AG08396 (cell line): Measurements from ENCODE around the gene COMMD3.
A peak's percentile ranks its signal among the peaks of the same experiment; 100 is the strongest.
"Not testable (repeated sequence)": the region's sequence is repeated elsewhere in the genome, so short reads cannot be mapped to it uniquely, and the experiment has no call there.

ENCODE experiments used
- DNase-seq: peaks from one replicate; pipeline ENCODE4 v3.0.0; 2012; ENCODE audit warnings: low spot score, mixed read lengths

Gene COMMD3

DNA sequence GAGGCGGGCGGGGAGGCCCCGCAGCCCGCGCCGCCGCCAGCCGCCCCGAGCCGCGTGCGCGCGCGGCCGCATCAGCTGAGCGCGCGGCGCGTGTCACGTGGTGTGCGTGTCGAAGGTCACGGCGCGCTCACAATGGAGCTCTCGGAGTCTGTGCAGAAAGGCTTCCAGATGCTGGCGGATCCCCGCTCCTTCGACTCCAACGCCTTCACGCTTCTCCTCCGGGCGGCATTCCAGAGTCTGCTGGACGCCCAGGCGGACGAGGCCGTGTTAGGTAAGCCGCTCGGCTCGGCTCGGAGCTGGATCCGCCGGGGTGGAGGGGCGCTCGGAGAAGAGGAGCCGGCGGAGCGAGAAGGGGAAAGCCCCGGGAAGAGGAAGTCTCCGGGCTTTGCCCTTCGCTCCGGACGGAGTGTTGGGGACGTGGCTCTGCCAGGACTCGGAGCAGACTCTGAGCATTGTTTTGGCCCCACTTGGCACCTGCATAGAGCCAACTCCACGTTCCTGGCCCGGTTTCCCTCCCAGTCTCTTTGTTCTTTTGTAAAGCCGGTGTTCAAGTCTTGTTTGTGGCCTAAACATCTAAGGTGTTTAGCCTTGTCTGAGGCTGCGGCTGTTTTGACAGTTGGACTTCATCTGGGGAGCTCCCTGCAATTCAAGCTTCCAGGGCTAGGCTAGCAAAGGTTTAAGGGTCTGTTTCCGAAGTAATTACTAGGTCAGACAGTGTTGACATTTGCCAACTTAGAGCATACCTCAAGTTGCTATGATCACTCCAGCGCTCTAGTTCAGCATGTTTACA lies at the start of gene COMMD3:
Gene COMMD3, plus strand, starts transcription at position 103 of the 790 bp plus-strand sequence. Its CDS starts 30 bp downstream, at position 133.
- DNase-seq = peak; percentile 89

DNA sequence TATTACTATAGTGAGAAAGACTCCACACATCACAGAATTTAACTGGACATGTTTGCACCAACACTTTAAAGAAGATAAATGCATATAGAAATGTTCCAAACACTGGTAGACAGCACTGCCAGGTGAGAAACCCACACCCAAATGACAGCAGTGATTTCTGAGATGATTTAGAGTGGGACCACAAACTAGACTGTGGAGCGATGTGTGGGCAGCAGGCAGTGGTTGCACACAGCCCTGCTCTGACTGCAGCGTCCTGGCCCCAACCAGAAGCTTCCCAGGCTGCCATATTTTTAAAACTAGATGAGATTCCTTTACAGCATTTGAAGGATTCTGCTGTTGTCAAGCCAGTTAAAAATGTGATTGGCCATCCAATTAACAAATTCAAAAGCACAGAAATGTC lies 47.7 kb upstream of the COMMD3 start:
- no peak for DNase-seq

DNA sequence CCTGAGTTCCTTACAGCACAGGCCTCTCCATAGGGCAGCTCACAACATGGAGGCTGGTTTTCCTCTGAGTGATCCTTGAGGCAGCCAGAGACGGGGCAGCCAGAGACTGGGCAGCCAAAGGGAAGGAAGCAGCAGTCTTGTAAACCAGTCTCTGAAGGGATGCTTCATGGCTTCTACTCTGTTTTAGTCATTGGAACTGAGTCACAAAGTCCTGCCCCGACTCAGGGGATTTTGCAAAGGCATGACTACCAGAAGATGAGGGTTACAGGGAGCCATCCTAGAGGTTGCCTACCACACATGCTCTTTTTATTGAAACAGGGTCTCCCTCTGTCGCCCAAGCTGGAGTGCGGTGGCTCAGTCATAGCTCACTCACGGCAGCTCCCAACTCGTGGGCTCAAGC lies 44.4 kb upstream of the COMMD3 start:
- DNase-seq = no peak

DNA sequence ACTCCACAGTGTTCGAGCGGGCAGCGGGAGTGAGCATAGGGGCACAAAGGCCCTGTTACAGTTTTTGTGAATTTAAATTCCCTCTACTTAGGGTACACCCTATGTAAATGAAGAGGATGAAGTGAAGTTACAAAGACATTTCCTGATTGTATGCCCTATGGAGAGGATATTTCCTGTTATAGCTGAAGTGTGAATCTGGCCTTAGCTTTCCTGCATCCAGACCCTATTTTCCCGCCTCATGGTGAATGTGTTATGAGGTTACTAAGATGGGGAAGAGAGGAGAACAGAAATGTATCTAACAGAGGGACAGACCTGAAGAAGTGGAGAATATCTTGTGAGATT lies 37.8 kb upstream of the COMMD3 start:
- no peak for DNase-seq

DNA sequence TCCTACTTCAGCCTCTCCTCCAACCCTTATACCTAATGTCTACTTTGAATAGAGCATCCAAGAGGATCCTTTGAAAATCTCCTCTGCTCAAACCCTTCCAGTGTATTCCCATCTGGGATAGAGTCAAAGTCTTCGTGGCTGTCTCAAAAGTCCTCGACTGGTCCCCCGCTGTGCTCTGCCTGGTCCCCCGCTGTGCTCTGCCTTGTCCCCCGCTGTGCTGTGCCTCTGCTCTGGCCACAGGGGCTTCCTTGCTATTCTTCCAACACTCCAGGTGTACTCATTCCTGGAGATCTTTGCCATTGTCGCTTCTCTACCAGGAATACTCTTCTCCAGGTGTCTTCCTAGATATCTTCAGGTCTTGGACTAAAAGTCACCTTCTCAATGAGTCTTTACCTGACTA lies 36.1 kb upstream of the COMMD3 start:
- no peak for DNase-seq

DNA sequence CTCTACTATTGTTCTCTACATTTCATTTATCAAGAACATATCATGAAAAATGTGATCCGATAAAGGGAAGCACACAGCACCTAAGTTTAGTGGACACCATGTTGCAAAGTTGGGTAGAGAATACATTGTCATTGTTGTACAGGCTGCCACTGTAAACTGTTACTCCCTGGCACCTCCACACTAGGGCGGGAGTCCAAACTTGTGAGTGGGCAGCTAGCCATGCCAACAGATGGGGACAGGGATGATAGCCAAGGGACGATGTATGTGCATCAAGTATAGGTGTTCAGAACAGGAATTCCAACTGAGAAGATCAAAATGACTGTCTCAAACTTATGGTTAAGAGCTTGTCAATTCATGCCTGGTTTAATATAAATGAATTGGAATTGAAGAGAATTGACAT lies 31.1 kb upstream of the COMMD3 start:
- no peak for DNase-seq

DNA sequence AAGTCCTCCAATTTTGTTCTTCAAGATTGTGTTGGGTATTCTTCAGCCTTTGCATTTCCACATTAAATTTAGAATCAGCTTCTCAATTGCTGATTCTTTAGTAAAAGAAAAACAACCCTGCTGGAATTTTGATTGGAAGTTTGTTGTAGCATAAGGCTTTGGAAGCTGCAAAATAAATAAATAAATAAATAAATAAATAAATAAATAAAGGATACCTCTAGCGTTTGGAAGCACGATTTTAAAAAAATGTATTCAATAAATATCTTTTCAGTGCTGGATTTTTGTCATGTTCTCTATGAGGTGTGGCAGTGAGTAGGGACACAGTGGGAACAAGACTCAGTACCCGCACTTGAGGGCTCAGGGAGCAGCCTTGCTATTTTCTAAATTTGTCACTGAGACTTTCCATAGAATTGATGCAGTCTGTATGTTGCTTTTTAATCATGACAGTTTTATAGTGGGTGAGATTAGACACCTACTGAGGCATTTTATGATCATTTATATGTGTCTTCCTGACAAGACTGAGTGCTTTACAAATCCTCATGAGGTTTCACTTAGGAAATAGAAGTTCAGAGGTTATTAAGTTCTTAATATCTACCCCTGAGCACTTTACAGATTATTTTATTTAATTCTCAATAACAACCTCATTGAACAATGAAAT lies 22.3 kb upstream of the COMMD3 start:
- no peak for DNase-seq

DNA sequence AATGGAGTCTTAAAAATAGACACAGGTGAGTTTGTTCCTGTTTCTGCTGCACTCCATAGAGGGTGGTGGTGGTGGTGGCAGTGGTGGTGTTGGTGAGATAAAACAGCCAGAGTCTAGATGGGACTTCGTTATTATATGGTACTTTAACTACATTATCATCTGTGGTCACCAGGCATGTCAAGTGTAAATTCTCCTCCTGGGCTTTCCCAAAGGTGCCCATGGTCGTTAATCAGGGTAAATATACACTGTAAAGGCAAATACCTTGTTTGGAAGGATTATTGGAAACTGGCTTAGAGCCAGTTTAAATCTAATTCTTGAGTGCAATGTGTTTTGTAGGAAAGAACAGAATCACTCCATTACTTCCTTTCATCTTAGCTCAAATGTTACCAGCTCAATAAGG lies 21.5 kb upstream of the COMMD3 start:
- no peak for DNase-seq

DNA sequence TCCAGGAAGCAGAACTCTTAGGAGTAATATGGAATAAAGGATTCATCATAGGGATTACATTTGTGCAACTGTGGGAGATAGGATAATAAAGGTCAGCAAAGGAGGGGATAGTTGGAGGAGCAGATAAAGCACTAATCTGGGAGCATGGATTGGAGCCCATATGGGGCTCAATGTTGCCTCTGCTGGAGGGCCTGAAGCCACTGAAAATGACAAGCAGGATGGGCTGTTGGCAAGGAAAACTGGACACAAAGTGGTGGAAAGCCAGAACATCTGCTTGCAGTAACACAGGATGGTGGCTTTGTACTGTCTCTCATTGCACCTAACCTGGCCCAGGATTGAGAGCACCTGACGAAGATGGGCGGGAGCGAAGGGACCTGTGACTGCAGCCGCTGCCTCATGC lies 15.0 kb upstream of the COMMD3 start:
- no peak for DNase-seq

DNA sequence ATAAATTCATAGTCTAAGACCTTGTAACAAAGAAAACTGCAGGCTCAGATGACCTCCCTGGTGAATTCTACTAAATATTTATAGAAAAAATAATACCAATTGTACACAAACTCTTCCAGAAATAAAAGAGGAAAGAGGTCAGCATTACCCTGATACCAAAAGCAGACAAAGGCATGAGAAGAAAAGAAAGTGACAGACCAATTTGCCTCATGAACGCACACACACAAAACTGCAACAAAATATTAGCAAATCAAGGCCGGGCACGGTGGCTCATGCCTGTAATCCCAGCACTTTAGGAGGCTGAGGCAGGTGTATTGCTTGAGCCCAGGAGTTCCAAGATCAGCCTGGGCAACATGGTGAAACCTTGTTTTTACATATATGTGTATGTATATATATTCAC lies 12.7 kb upstream of the COMMD3 start:
- no peak for DNase-seq

DNA sequence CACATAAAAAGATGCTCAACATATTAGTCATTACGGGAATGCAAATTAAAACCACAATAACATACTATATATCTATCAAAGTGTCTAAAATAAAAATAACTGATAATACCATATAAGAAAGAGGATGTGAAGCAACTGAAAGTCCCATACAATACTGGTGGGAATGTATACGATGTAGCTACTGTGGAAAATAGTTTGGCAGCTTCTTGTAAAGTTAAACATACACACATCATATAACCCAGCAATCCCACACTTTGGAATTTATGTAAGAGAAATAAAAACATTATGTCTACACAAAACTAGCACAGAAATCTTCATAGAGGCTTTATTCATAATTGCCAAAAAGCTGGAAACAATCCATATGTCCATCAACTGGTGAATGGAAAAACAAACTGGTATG lies 10.5 kb upstream of the COMMD3 start:
- DNase-seq = no peak

DNA sequence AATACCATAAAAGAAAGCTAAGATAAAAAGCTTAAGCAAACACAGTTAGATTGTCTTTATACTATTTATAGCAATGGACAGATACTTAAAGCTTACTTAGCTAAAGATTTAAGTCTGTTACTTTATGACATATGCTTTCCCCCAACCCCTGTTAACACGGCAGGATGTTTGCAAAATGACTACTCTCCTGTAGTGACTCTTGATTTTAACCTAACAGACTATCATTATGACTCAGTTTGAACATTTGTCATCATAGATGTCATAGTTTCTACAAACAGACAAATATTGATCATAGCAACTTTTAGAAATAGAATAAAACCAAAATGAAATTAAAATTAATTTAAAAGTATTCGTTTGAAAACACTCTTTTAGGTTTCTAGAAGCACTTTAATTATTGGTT lies 7.8 kb upstream of the COMMD3 start:
- peak; percentile 37 for DNase-seq

DNA sequence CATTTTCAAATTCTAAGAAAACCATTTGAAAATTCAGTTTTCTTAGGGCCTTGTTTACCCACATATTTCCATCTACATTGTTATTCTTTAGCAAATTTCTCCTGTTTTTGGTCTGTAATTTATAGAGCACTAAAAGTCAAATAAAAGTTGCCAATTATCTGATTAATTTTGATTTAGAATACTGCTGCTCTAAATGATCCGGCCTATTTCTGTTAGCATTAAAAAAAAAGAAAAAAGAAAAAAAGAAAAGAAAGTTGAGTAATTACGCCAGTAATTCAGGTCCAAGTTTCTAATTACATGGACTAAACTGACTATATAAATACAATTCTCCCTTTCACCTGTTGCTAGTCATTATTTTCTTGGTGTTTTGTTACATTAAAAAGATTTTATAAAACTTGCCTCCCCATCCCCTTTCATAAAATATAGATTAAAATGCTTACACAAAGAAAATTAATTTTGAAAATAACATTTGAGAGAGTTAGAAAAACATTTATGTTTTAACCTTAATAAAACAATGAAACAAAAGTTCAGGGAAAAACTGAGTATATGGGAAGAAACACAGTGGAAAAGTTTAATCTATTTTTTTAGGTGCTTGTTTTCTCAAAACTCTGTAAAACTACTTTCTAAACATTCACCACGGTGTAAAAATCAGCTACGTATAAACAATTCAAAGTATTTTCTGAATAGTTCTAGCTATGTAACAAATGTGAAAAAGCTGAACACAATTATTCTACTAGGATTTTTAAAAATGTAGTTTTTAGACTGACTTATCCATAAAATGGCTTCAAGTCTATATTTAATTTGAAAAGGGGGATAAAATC lies 6.8 kb upstream of the COMMD3 start:
- DNase-seq = no peak

DNA sequence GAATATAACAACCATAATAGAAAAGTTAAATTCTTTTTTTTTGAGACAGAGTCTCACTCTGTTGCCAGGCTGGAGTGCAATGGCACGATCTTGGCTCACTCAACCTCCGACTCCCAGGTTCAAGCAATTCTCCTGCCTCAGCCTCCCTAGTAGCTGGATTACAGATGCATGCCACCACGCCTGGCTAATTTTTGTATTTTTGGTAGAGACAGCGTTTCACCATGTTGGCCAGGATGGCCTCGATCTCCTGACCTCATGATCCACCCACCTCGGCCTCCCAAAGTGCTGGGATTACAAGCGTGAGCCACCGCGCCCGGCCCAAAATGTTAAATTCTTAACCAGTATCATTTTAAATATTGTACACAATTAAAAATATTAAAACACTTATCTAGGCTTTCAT lies 6.2 kb upstream of the COMMD3 start:
- not testable (repeated sequence) for DNase-seq

DNA sequence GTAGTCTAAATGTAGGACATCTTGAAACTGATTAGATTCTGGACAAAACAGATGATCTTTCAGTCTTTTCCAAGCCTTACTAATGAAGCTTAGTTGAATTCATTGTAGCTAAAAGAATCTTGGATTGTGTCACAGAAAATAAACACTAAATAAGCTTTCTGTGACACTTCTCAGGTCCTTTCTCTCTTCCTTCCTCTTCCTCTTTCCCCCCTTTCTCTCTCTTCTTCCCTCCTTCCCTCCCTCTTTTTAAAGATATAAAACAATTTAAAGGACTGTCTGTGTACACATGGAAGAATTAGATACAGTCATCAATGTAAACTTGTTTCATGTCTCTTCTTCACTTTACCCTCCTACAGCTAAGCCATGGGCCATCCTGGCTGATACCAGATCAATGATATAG lies 5.3 kb upstream of the COMMD3 start:
- no peak for DNase-seq

DNA sequence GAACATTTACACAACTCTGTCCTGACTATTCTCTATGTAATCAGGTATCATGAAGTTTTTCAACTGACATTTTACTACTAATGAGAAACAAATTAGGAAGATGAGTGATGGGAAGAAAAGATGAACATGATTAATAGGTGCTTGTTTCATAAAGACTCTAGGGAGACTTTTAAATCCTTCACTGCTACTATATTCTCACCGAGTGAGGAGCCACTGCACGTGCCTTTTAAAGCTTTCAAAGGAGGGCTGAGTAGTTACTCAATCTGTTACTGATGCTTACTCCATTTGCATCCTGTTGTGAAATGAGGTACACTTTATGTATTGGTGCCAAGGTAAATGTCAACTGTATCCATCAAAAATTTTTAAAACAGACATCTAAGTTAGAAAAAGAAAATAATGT lies 1.3 kb upstream of the COMMD3 start:
- DNase-seq = no peak

DNA sequence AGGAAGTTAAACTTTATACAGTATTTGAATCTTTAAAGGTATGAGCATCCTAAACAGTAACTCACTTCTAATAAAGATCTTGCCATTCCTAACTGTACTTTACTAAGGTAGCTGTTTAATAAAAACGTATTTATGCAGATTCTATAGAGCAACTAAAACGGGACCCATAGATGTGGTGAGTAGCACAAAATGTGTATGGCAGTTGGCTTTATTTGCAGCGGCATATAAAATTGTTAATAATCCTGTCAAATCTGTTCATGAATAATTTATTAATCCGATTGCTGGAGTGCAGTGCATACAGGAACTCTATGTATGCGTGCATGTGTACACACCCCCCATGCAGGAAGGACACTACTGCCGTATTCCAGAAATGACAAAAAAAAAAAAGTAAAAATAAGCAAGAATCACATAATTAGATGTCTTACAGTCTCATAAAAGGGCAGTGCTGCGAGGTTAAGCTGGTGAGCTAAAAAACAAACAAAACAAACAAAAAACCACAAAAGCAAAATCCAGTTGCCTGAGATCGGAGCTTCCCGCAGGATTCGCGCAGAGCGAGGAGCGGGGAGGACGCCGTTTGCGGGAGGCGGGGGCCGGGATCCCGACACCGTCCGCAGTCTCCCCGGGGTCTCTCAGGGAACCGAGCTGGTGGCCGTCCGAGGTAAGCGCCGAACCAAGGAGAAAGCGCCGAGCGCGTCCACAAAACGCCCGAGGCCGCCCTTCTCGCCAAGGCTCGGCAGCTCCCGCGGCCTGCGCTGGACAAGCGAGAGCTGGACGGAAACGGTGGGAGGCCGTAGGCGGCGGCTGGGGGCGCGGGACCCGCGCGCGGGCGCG lies 518 bp upstream of the COMMD3 start:
- DNase-seq = no peak

DNA sequence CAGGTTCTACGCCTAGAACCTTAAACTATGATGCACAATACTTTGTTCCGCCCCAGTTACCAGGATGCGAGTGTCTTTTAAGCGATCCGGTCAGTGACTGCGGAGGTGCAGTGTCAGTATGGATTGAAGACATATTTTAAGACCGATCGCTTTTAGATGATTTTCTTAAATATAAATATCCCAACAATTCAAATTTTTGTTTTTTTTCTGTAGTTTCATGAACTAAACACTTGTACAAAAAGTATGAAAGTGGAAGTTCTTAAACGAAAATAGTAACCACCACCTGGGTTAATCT lies 835 bp downstream of the COMMD3 start:
- no peak for DNase-seq

DNA sequence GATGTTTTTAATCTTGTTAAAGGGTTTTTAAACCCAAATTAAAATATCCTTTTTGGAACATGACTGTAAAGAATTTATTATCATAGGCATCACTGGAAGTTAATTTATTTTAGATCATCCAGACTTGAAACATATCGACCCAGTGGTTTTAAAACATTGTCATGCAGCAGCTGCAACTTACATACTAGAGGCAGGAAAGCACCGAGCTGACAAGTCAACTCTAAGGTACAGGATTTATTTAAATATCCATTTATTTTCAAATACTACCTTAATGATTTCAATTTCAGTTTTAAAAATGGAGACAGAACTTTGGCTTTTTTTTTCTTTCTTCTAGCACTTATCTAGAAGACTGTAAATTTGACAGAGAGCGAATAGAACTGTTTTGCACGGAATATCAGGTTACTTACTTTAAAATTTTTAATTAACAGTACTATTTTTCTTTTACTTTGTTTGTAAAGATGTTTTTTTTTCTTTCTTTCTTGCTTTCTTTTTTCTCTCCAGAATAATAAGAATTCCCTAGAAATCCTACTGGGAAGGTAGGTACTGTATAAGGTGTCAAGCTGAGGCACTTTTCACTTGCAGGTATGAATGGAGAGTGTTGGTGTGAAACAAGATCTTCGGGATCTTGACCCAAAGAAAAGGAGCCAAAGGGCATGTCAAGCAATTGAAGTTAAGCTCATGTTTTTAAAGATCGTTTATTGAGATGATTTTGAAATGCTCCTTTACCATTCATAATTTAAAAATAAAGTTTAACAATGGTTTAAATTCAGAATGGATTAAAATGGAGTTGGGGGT lies 1.8 kb downstream of the COMMD3 start:
- no peak for DNase-seq

DNA sequence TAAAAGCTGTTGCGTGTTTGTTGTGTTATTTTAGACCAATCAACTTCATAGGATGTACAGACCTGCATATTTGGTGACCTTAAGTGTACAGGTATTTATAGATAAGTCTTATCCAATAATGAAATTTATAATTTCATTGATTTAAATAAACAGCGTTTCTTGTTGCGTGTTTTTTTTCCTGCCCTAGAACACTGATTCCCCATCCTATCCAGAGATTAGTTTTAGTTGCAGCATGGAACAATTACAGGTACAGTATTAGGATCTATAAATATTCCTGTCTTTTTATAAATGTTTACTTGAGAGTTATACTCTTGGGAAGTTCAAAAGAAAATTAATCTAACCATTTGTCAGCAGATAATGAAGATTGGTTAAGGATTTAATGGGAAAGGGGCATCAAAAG lies 2.6 kb downstream of the COMMD3 start:
- no peak for DNase-seq

DNA sequence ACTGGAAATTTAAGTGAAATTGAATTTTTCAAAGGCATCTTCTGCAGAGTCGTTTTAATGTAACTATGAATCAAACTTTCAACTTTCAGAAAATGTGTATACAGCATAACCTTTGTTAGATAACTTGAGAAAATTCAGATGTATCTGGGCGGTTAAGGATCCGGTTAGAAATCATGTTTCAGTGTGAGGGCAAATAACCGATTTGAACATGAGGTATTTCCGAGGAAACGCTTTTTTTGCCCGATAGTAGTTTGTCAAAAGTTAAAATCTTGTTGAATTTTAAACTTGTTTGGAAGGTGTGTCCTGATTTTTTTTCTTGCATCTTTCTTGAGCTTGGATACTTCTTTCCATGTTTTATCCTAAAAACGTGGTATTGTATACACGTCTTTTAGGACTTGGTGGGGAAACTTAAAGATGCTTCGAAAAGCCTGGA lies 3.4 kb downstream of the COMMD3 start:
- no peak for DNase-seq
